EL (cell line): ENCODE results near the gene RB1.

Experiments
- DNase-seq: peaks from one replicate; pipeline ENCODE4 v3.0.0-alpha.2; 2016

RB1 gene

DNA sequence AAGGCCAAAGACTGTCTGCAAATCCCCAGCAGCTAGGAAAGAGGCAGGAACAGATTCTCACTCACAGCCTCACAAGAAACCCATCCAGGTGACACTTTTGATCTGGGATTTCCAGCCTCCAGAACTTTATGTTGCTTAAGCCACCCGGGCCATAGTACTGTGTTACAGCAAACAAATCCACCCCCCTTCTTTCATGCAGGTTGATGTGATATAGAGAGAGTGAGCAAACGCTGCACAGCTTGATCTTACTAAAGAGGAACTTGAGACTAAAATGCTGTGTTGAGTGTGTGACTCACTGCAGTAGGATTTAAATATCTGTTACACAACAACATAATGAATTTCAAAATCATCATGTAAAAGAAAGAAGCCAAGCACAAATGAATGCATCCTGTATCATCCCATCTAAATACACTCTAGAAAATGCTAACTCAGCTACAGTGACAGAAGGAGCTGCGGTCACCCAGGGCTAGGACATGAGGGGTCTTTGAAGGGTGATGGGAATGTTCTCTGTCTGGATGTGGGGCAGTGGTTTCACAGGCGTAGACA is 197.2 kb downstream of the RB1 start:
- peak; percentile 72 for DNase-seq

DNA sequence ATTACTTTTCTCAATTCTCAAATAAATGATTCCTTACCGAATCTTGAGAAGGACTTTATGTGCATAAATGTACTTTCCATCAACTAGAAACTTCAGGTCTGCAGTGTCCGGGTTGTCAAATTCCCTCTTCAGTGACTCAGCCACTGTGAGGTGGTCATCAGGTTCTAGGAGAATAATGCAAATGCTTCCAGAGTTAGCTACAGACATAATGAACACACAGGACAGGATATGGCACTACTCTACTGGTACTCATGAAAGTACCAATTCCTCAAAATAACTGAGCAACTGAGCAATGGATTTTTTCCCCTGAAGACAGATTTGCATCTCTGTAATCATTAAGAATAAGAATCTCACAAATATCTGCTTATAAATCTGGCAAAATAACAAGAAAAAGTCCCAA is 198.2 kb downstream of the RB1 start:
- DNase-seq = no peak

DNA sequence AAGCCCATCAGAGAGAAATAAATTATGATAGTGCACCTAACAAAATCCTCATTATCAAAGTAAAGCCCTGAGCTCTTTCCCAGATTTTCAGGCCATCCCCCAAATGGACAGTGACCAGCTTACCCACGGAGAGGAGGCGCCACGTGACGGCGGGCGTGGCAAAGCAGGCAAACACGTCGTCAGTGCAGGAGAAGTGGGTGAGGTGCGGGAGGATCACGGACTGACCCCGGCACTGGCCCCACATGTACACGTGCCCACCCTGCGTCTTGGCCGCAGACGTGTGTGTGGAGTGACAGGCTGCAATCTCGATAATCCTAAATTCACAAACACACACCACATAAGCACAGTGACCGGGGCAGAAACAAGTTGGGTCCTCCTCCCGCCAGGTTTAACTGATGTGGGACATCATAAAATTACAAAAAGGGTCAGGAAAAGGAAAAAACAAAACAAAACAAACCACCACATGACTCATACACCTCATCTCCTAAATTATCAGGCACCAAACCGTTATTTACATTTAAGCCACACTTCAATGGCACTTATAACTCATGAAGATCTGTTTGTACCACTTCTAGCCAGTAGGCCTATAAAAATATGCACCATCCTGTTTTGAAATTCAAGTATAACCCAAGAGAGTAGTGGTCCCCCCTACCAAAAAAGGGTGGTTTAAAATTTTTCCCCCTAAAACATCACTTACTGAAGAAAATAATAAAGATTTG is 199.2 kb downstream of the RB1 start:
- DNase-seq = no peak

DNA sequence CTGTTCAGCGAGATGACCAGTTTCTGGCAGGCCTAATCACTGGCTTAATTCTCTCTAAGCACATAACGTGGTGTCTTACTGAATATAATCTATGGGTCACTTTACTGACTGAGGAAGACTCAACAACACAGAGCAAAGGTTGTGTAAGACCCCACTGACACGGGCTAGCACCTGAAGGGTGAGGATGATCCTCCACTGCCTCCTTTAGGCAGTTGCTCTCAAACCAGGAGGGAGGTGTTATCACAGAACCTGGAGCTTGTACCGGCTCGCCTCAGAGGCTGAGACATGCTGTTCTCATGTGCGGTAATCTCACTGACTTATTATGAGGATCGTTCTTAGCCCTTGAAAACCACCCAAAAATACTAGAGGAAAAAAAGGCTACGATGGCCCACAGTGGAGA is 201.1 kb downstream of the RB1 start:
- no peak for DNase-seq

DNA sequence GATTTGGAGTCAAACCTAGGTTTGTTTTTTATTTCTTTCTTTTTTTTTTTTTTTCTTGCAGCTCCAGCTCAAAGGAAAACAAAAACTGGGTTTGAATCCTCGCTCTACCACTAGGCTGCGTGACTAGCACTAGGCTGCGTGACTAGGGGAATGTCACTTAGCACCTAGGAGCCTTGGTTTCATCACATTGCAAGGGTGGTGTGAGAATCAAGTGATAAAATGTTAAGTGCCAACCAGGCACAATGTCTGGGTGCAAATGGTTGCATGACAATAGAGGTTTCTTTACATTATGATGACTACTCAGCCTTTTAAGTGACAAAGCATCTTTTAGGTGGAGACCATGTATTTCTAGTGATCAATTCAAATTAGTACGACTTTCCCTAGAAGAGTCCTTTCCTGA is 201.5 kb downstream of the RB1 start:
- no peak for DNase-seq

DNA sequence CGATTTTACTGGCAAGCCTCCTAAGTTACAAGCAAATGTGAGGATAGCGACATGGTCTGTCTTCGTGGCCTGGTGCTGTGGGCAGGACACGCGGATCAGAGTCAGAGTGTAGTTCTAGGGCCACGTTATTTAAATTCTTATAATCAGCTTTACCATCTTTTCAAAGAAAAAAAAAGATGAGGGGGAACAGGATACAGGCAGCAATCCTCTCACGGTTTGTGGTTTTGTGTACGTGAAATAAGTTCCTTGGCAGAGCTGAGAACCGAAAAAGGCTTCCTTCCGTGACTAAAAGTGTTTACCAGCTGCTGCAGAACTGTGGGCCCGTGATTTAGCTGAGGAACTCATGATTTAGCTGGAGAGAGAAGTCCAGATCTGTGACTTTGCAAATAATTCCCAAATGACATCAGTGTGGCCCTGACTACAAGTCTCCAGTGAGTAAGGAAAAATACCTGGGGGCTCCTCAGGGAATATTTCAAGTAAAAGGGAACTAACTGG is 202.1 kb downstream of the RB1 start:
- no peak for DNase-seq

DNA sequence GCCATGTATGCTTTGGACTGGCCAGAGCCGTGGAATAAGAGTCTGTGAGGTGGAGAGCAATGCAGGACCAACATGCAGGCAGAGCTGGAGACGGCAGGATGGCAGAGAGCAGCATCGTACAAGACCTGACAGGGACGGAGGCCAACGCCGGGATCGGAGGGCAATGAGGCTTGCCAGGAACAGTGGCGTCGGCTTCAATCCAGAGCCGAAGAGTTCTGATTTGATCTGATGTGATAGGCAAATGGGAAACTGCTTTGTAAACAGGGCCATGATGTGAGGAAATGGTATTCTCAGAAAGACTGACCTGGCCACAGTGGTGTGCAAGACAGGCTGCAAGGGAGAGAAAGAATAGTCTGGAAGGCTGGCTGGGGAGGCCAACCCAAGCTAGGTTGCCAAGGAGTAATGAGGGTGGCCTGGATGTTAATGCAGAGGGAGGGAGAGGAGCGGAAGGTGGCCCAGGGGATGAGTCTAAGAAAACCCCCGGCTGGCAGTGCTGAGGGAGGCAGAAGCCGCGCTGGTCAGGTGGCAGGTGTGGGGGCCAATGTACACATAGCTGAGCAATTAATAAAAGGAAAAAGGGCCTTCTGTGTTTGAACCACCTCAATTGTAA is 202.6 kb downstream of the RB1 start:
- DNase-seq = no peak

DNA sequence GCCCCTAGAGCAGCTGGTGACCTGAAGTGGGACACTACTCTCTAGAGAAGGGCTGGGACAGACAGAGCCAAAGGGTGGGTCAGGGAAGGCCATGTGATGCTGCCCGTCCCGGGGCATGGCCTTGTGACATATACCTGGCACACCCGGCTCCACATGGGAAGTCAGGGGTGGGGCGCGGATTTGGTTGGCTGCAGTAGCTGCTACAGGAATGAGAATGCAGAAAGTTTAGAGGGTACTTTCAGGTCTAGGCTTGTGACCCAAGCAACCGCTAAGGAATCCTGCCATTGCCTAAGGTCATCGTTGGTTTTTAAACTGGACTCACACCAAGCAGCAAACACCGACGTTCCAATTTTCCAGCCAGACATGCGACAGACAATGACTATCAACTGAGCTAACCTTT is 203.5 kb downstream of the RB1 start:
- no peak for DNase-seq

DNA sequence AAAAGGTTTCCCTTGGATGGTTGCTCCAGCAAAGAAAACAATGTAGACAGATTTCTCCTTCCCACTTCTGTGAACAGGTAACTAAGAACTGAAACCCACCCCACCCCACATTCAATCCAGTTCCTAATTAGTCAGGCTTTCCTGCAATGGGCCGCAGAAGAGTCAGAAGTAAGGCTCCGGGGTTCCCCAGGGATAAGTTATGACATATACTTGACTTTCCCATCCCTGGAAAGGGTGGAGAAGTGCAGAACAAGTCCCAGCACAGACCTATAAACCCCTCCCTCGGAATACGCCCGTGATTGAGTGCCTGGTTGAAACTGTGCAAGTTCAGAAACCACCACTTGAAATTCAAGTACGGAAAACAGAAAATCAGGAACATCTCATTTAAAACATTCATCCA is 204.5 kb downstream of the RB1 start:
- no peak for DNase-seq

DNA sequence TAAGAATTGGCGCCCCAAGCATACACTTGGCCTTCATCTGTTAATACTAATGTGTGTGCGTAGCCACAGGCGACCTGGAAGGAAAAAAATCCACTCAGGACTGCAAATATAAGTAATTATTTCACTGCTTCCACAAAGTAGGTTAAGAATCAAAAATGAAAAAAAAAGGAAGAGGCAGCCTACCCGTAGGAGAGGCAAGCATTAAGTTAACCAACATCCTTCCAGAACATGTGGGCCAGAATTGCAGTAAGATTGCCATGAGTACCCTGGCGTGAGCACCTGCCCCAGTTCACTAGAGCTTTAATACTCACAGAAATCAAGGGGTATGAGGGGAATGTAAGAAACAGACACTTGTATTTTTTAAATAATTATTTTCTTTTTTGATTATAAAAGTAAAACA is 207.1 kb downstream of the RB1 start:
- no peak for DNase-seq

DNA sequence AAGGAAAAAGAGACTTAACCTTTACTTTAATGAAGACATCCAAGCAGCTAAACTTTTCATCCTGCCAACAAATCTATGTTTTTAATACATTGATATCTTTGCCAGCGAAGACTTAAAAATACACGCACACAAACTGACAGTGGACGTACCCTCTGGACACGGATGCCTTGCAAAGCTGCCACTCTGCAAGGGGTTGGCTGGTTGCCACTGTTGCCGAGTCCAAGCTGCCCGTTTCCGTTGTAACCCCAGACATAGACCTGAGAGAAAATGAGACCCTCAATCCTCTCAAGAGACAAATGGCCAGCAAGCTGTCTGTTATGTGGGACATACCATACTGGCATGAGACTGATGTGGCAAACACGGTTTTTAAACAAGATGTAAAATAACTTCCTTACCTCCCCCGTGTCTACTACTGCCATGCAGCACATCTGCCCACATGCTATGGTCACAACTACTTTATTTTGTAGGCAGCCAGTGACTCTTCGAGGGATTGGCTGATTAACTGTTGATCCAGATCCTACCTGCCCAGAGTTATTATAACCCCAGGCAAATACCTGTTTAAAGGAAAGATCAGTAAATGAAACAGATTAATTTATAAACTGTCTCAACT is 208.2 kb downstream of the RB1 start:
- DNase-seq = no peak

DNA sequence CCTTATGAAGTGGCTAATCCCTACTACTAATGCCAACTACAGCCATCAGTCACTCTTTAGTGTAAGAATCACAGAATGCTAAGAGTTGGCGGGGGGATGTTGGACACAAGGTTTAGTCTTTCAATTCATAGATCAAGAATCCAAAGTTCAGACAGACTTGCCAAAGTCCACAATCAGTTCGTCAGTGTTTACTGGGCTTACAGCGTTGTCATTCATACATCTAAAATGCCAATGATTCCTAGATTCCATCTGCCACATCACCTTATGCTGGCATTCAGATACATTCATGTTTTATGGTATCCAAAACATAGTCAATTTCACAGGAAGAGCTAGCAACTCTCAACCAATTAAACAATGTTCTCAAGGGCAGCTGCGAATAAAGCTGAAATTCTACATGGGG is 211.2 kb downstream of the RB1 start:
- DNase-seq = no peak

DNA sequence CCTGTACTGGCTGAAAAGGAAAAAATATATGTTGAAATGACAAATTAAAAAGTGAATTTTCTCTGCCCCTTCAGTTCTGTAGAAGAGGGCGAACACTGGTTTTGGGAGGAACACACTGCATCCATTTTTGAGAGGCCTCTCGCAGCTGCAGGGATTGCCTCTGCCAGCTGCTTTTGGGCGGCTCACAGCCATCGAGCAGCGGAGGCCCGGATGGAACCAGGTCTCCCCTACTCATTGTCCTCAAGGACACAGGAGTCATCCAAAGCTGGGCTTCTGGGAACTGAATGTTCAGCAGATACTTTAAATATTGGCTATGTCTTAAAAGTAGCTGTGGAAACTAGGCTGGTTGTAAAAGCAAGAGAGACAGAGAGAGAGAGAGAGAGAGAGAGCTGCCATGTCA is 212.2 kb downstream of the RB1 start:
- no peak for DNase-seq

DNA sequence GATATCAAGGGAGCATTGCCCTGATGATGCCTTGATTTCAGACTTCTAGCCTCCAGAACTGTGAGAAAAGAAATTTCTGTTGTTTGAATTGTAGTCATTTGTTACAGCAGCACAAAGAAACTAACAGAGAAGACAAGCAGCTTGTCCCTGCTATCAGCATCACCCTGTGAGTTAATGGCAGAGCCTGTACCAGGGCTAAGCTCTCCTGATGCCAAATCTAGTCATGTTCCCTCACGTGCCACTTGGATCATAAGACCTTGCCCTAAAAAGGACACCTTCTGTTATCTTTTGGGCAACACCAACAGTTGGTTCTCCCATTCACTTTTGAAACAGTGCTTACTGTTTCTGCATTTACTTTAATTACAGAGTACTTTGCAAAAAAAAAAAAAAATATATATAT is 214.5 kb downstream of the RB1 start:
- no peak for DNase-seq

DNA sequence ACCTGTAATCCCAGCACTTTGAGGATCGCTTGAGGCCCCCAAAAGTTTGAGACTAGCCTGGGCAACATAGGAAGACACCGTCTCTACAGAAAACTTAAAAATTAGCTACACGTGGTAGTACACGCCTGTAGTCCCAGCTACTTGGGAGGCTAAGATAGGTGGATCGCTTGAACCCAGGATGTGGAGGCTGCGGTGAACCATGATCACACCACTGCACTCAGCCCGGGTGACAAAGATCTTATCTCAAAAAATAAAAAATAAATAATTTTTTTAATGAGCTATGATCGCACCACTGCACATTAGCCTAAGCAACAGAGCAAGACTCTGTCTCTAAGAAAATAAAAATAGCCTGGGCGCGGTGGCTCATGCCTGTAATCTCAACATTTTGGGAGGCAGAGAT is 222.7 kb downstream of the RB1 start:
- no peak for DNase-seq

DNA sequence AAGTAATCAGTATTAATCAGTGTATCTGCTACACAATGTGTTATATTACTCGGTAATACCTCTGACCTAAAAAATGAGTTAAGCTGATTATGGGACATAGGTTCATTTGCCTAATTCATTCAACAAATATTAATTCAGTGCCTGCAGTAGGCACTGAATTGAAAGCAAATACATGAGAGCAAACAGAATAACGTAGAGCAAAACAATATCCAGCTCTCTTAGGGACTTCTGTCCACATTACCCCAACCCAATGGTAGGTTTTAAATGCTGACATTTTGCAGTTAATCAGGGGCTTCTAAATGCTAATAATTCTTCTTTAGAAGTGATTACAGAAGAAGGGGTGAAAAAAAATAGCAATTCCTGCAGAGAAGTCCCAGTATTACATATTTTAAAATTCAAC is 224.4 kb downstream of the RB1 start:
- DNase-seq = no peak

DNA sequence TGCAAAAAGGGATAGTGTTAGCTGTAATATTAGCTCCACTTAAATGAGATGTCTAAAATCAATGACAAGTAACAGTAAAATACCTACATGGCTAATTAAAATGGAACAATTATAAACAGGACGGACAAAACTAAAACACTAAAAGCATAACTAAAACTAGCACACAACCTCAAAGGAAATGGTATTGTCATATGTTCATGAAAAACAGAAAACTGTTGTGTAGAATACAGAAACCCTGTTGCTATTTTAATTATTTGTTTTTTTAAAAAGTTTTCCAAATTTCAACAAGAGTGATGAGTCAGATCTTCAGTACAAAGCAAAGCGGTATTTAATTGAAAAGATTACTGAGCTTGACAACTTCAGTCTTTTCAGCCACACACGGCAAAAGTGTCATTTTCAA is 225.2 kb downstream of the RB1 start:
- no peak for DNase-seq

DNA sequence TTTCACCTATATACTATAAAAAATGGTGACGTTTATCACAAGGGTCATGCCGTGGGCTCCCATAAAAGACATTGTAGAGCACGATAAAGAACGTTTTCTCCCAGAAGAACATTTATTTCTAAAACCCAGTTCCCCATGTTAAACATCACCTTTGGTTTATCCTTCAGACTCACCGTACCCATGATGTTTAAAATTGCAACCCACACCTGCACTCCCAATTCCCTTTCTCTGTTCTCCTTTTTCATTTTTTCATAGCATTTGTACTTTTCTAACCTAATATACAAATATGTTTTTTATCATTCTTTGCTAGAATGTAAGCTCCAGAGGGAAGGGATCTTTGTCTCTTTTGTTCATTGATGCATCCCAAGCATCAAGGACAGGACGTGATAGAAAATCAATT is 227.3 kb downstream of the RB1 start:
- no peak for DNase-seq
